Transverse colon (tissue), 4 donors: ENCODE results near the gene OLIG2. TPM values are rescaled to one million over a fixed set of nuclear protein-coding genes. Genes with fewer than 3 reads are reported as not detected.

Experiments used
- DNase-seq: peaks from one replicate; pipeline ENCODE4 v3.0.0-alpha.2; 2019
- H3K27ac ChIP-seq, 4 donors: fragments of 200-600 bp; sonication (generic); 2 replicates each; pipeline ENCODE4 v1.5.1; 2016 to 2018; ENCODE audit warnings: inconsistent platforms in 4 of 4
- H3K27me3 ChIP-seq: fragments of 200-600 bp; sonication (generic); 2 replicates; pipeline ENCODE4 v1.5.1; 2017; ENCODE audit warnings: inconsistent platforms
- H3K36me3 ChIP-seq, 4 donors: fragments of 200-600 bp; sonication (generic); 2 replicates each; pipeline ENCODE4 v1.5.1; 2017 to 2019; ENCODE audit warnings: inconsistent platforms in 4 of 4
- H3K4me1 ChIP-seq, 4 donors: fragments of 200-600 bp; sonication (generic); 2 replicates each; pipeline ENCODE4 v1.5.1; 2017 to 2020; ENCODE audit warnings: inconsistent platforms in 4 of 4
- H3K4me3 ChIP-seq, 4 donors: fragments of 200-600 bp; sonication (generic); 1 replicate in 1 of 4; 2 replicates in 3 of 4; pipeline versions ENCODE4 v1.5.1 to v1.6.1; 2017 to 2019; ENCODE audit warnings: inconsistent platforms in 4 of 4
- H3K9me3 ChIP-seq, 2 donors: fragments of 200-600 bp; sonication (generic); 2 replicates each; pipeline ENCODE4 v1.5.1; 2017 to 2019; ENCODE audit warnings: inconsistent platforms in 2 of 2
- EP300 ChIP-seq: sonication (generic); formaldehyde crosslinking; IDR thresholded peaks from one replicate; pipeline ENCODE4 v1.6.1; 2017; ENCODE audit warnings: antibody characterized with exemption, low read depth
- POLR2A ChIP-seq: fragments of 450-650 bp; IDR thresholded peaks from one replicate; pipeline ENCODE4 v1.6.1; 2016; ENCODE audit warnings: antibody characterized with exemption, mild to moderate bottlenecking, moderate library complexity
- POLR2AphosphoS5 ChIP-seq, 3 donors: sonication (generic); formaldehyde crosslinking; IDR thresholded peaks; one replicate each; pipeline ENCODE4 v1.6.1; 2016; ENCODE audit warnings: antibody characterized with exemption in 3 of 3
- WGBS, 2 donors: methylation state at CpG; one replicate each; pipeline ENCODE4 v1.1.5; 2018; ENCODE audit warnings: low coverage in 1 of 2; 5-methylcytosine and 5-hydroxymethylcytosine counted together
- in situ Hi-C, 4 donors: fragments of 200-750 bp; cut with MboI; loops; one replicate each; pipeline versions ENCODE4 v1.15.0 to v1.15.1; 2017; ENCODE audit warnings: low sequenced_read_pairs in 3 of 4, low pct_ligation_motif_present in 1 of 4, low pct_unique_long_range_greater_than_20kb in 1 of 4
- intact Hi-C: fragments of 100-400 bp; cut with DNase I; formaldehyde crosslinking; loops from one replicate; pipeline ENCODE4 v1.15.1; 2023; ENCODE audit warnings: low total_unique reads
- total RNA-seq, 4 donors: library from RNA; depleted of rRNA; stranded (reverse); fragments of >200 nt; gene quantifications; one replicate each; pipeline ENCODE4 v1.1.0, GENCODE V29; 2016
- TF ChIP-seq, protein P1 (sequence below), 5 experiments: fragments of 200-600 bp in 3 of 5; fragments of 450-650 bp in 2 of 5; sonication (generic) in 3 of 5; IDR thresholded peaks; 1 replicate in 2 of 5; 2 replicates in 3 of 5; pipeline ENCODE4 v1.5.1; 2016 to 2017; ENCODE audit warnings: antibody characterized with exemption in 5 of 5, inconsistent platforms in 3 of 5, mild to moderate bottlenecking in 2 of 5, moderate library complexity in 1 of 5

Gene OLIG2
- total RNA-seq, 4 donors from 2014 or later = not detected

DNA sequence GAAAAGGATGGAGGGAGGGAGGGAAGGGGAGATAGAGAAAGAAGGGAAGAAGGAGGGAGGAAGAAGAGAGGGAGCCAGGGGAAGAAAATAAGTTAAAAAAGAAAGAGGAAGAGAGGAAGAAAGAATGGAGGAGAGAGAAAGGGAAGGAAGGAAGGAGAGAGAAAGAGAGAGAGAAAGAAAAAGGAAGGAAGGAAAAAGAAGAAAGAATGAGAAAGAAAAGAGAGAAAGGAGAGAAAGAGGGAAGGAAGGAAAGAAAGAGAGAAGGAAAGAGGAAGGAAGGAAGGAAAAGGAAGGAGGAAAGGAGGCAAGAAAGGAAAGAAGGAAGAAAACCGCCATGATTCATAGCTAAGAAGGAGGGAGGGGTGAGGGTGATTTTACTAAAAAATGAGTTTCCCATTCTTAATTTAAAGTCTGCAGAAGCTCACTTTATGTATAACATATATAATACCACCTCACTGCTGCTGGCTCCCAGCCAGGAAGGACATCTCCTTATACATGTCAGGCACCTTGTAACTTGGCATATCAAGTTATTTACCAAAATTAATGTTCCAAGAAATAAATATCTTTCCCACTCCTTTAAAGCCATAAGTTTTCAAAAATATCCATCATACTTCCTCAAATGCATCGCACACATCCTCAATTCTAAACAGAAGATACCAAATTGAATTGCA, 46.0 kb upstream of the OLIG2 start:
- no peak for TF ChIP-seq POLR2AphosphoS5 (IDR thresholded peaks at IDR 0.05)
- intact Hi-C loops (no loop called here), in situ Hi-C loops (no loop called here)
- no peaks in the 10 kb centered on the region for H3K4me1 ChIP-seq
- H3K27ac ChIP-seq = no peak overlapping the region
- WGBS, 2 donors = 56 to 59% methylated on average over 2 of the region's 2 CpGs
- no peaks in the 10 kb centered on the region for H3K9me3 ChIP-seq
- DNase-seq = no peak
- peaks cover 38% of the 10 kb centered on the region for H3K27me3 ChIP-seq
- H3K36me3 ChIP-seq = no peaks in the 10 kb centered on the region
- H3K4me3 ChIP-seq = no peak overlapping the region

DNA sequence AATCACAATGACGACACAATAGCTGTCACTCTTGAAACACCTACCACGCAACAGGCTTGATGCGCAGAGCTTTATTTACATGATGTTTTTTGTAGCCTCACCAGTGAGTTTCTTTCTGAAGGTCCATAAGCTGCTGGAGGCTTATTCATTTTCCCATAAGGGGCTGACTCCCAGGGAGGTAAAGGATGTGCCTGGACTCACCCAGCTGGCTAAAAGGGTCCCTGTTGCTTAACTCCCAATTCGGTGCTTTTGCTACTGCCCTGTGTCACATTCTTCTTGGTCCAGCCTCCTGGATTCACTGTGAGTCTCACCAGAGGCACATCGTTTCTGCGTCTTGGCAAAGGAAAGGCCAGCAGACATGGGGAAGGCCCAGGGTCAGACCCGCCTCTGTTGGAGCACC, 44.6 kb upstream of the OLIG2 start:
- 79% methylated on average over 7 of the region's 7 CpGs; no CpG with 5 or more reads in 1 of the 2 donors for WGBS, 2 donors
- Histone ChIP-seq H3K27ac (no peak overlapping the region), H3K4me1 (no peaks in the 10 kb centered on the region), H3K27me3 (peaks cover 38% of the 10 kb centered on the region), H3K4me3 (no peak overlapping the region), H3K9me3 (no peaks in the 10 kb centered on the region), H3K36me3 (no peaks in the 10 kb centered on the region)
- in situ Hi-C loops (no loop called here), intact Hi-C loops (no loop called here)
- no peak for DNase-seq
- TF ChIP-seq, protein P1, sequence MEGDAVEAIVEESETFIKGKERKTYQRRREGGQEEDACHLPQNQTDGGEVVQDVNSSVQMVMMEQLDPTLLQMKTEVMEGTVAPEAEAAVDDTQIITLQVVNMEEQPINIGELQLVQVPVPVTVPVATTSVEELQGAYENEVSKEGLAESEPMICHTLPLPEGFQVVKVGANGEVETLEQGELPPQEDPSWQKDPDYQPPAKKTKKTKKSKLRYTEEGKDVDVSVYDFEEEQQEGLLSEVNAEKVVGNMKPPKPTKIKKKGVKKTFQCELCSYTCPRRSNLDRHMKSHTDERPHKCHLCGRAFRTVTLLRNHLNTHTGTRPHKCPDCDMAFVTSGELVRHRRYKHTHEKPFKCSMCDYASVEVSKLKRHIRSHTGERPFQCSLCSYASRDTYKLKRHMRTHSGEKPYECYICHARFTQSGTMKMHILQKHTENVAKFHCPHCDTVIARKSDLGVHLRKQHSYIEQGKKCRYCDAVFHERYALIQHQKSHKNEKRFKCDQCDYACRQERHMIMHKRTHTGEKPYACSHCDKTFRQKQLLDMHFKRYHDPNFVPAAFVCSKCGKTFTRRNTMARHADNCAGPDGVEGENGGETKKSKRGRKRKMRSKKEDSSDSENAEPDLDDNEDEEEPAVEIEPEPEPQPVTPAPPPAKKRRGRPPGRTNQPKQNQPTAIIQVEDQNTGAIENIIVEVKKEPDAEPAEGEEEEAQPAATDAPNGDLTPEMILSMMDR (IDR thresholded peaks at IDR 0.05) = no peak
- no peak for TF ChIP-seq POLR2AphosphoS5 (IDR thresholded peaks at IDR 0.05)
- TF ChIP-seq EP300 = no peak
- TF ChIP-seq POLR2A = no peak

DNA sequence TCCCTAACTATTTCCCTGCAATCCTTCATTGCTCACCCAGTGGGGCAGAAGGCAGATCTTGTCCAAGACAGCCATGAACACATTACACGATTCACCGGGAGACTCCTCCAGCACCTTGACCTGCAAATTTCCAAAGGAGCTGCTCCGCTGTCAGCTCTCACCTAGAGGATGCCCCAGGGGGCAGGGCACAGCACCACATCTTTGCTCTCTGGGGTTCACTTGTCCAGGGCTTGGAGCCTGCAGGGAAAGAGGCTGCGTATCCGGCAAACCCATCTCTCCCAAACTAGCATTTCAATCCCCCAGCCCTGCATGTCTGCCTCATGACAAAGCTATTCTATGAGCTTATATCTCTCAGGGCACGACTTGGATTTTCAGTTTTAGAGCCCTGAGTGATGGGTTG, 35.1 kb upstream of the OLIG2 start:
- TF ChIP-seq, protein P1 (IDR thresholded peaks at IDR 0.05) = no peak
- no peak for TF ChIP-seq EP300
- TF ChIP-seq POLR2A = no peak
- no peak for TF ChIP-seq POLR2AphosphoS5 (IDR thresholded peaks at IDR 0.05)
- in situ Hi-C loops (no loop called here), intact Hi-C loops (no loop called here)
- Histone ChIP-seq H3K9me3 (no peaks in the 10 kb centered on the region), H3K27me3 (peaks cover 43% of the 10 kb centered on the region), H3K4me1 (no peaks in the 10 kb centered on the region), H3K36me3 (no peaks in the 10 kb centered on the region), H3K4me3 (no peak overlapping the region), H3K27ac (no peak overlapping the region)
- no peak for DNase-seq
- 36 to 73% methylated on average over 1 to 6 of the region's 6 CpGs for whole genome bisulfite sequencing, 2 donors

DNA sequence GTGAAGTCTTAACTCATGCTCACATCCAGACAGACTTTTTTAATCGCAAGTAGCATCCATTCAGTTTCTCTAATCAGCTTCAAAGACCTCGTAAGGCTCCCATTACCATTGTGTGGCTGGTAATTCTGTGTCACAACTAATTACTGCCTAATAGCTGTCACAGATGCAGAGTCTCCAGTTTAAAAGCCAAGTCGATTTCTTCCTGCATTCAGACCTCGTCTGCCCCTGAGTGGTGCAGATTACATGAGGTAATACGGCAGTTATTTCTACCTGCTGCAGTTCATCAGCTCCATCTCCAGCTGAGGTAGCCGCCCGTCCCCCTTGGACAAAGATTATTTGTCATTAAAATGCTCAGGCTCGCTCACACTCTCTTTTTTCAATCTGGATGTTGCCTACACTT, 34.4 kb upstream of the OLIG2 start:
- Histone ChIP-seq H3K27me3 (peaks cover 43% of the 10 kb centered on the region), H3K4me3 (no peak overlapping the region), H3K4me1 (no peaks in the 10 kb centered on the region), H3K27ac (no peak overlapping the region), H3K36me3 (no peaks in the 10 kb centered on the region), H3K9me3 (no peaks in the 10 kb centered on the region)
- intact Hi-C loops = no loop called here
- no peak for TF ChIP-seq EP300
- no peak for TF ChIP-seq POLR2AphosphoS5 (IDR thresholded peaks at IDR 0.05)
- TF ChIP-seq POLR2A = no peak
- TF ChIP-seq, protein P1 (IDR thresholded peaks at IDR 0.05) = no peak
- WGBS, 2 donors = 31 to 43% methylated on average over 4 to 8 of the region's 8 CpGs
- in situ Hi-C loops = no loop called here
- DNase-seq = no peak

DNA sequence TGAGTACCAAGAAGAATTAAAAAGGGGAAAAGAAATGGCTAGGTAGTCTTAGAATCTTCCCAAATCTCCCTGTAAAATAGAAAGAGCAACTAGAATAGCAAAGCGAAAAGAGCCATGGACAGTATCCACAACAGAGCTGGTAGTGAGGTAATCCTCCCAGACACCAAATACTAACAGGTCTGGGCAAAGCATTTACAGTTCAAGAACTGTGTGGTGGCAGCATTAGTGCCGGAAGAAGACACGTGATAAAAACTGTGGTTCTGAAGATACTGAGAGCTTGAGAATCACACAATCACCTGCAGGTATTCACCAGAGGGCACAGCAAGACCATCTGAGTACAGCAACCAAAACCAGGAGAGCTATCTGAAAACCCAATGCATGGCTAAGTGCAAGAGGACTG, 31.8 kb upstream of the OLIG2 start:
- no peaks in the 10 kb centered on the region for H3K9me3 ChIP-seq
- 46 to 68% methylated on average over 2 to 3 of the region's 3 CpGs for WGBS, 2 donors
- no peaks in the 10 kb centered on the region for H3K36me3 ChIP-seq
- TF ChIP-seq POLR2AphosphoS5 (IDR thresholded peaks at IDR 0.05) = no peak
- TF ChIP-seq, protein P1 (IDR thresholded peaks at IDR 0.05) = no peak
- TF ChIP-seq EP300 = no peak
- TF ChIP-seq POLR2A = no peak
- no peak for DNase-seq
- no peaks in the 10 kb centered on the region for H3K4me1 ChIP-seq
- in situ Hi-C loops = no loop called here
- H3K4me3 ChIP-seq = no peak overlapping the region
- peaks cover 47% of the 10 kb centered on the region for H3K27me3 ChIP-seq
- intact Hi-C loops = no loop called here
- H3K27ac ChIP-seq = no peak overlapping the region
